ENCODE data around the gene HS1BP3.

HS1BP3 gene

DNA sequence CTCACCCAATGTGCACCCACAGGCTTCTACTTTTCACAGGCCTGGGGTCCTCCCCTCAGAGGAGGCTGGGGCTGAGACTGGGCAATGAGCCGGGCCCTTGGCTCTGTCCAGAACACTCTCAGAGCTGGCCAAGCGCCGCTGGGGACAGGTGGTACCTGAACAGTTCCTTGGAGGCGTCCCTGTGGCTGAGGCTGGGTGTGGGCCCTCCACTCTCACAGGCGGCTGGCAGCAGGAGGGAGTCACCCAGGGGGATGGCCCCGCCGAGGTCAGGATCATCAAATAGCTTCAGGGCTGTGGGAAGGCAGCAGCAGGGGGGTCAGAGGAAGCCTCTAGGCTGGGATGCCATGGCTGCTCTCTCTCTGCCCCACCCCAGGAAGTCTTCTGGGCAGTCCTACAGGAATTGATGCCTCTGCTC lies 27.1 kb downstream of the HS1BP3 start:
- Histone ChIP-seq H3K4me3 (ENCODE audit: low read depth in 1 of 2, low read length in 2 of 2) (no peak overlapping the region), H3K9me3 (ENCODE audit: control insufficient read depth in 1 of 2, low read length in 2 of 2) (no peaks in the 10 kb centered on the region), H3K27me3 (ENCODE audit: control insufficient read depth in 1 of 2, insufficient read depth in 2 of 2, low read length in 2 of 2) (no peaks in the 10 kb centered on the region), H3K4me1 (ENCODE audit: control insufficient read depth in 1 of 2, insufficient read depth in 2 of 2, low read length in 2 of 2) (peaks cover under 1 to 18% of the 10 kb centered on the region in 2 donors), H3K27ac (ENCODE audit: low read depth, low read length) (no peak overlapping the region), H3K36me3 (ENCODE audit: control insufficient read depth in 1 of 2, insufficient read depth in 2 of 2, low read length in 2 of 2) (peaks cover 2 to 36% of the 10 kb centered on the region in 2 donors), H3K9ac (ENCODE audit: low read depth in 1 of 2, low read length in 2 of 2) (no peak overlapping the region)

DNA sequence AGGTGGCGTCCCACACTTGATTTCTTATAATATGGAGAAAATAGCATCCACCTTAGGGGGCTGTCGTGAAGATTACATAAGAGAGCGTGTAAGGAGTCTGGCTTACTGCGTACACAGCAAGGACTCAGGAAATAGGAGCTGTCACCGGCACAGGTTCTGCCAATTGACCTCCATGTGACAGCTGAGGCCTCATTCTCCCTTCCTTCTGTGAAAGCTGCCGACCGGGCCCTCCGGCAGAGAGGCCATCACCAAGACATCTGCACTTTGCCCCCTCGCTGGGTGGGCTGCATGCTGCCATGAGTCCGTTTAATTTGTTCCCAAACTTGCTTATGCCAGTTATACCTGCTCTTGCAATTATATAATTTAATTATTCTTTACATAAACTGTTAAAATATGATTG lies 27.7 kb downstream of the HS1BP3 start:
- Histone ChIP-seq H3K27me3 (ENCODE audit: control insufficient read depth in 1 of 2, insufficient read depth in 2 of 2, low read length in 2 of 2) (no peaks in the 10 kb centered on the region), H3K27ac (ENCODE audit: low read depth, low read length) (no peak overlapping the region), H3K4me3 (ENCODE audit: low read depth in 1 of 2, low read length in 2 of 2) (no peak overlapping the region), H3K36me3 (ENCODE audit: control insufficient read depth in 1 of 2, insufficient read depth in 2 of 2, low read length in 2 of 2) (peaks cover 2 to 36% of the 10 kb centered on the region in 2 donors), H3K4me1 (ENCODE audit: control insufficient read depth in 1 of 2, insufficient read depth in 2 of 2, low read length in 2 of 2) (peaks cover 5 to 23% of the 10 kb centered on the region in 2 donors), H3K9me3 (ENCODE audit: control insufficient read depth in 1 of 2, low read length in 2 of 2) (no peaks in the 10 kb centered on the region), H3K9ac (ENCODE audit: low read depth in 1 of 2, low read length in 2 of 2) (no peak overlapping the region)

DNA sequence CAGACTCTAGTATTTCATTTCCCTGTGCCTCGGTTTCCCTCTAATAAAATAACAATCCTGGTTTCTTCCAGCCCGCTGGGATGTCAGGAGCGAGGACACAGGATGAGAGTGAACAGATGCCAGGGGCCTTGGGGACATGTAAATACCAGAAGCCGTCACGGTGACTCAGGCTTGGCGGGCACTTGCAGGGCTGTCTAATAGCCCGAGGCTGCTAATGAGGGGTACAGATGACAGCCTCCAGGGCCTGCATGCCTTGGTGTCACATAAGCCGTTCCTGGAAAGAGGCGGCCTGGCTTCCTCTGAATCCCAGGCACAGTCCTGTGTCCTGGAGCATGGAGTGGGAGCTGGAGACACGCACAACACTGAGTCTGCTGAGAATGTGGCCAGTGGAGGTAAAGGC lies 28.2 kb downstream of the HS1BP3 start:
- no peak overlapping the region for H3K9ac ChIP-seq (ENCODE audit: low read depth in 1 of 2, low read length in 2 of 2)
- no peak overlapping the region for H3K4me3 ChIP-seq (ENCODE audit: low read depth in 1 of 2, low read length in 2 of 2)
- H3K4me1 ChIP-seq (ENCODE audit: control insufficient read depth in 1 of 2, insufficient read depth in 2 of 2, low read length in 2 of 2) = peaks cover 10 to 23% of the 10 kb centered on the region in 2 donors
- H3K27ac ChIP-seq (ENCODE audit: low read depth, low read length) = no peak overlapping the region
- peaks cover 2 to 36% of the 10 kb centered on the region in 2 donors for H3K36me3 ChIP-seq (ENCODE audit: control insufficient read depth in 1 of 2, insufficient read depth in 2 of 2, low read length in 2 of 2)
- H3K27me3 ChIP-seq (ENCODE audit: control insufficient read depth in 1 of 2, insufficient read depth in 2 of 2, low read length in 2 of 2) = no peaks in the 10 kb centered on the region
- H3K9me3 ChIP-seq (ENCODE audit: control insufficient read depth in 1 of 2, low read length in 2 of 2) = no peaks in the 10 kb centered on the region

DNA sequence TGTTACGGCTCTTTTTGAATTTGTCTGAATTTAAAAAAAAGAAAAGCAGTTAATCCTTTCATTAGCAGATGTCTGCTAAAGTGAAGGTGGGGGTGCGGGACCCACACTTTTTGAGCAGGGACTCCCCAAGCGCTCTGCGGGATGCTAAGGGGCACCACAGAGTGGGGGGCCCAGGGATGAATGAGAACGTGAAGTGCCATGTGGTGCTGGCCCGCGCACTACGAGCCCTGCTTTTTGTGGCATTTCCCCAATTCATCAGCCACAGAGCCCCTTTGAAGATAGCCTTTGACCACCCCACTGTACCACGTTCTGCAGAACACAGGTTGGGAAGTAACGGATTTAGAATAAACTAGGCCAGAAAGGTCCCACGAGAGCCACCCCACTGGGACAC lies 28.6 kb downstream of the HS1BP3 start:
- H3K36me3 ChIP-seq (ENCODE audit: control insufficient read depth in 1 of 2, insufficient read depth in 2 of 2, low read length in 2 of 2) = peaks cover 2 to 36% of the 10 kb centered on the region in 2 donors
- H3K27me3 ChIP-seq (ENCODE audit: control insufficient read depth in 1 of 2, insufficient read depth in 2 of 2, low read length in 2 of 2) = no peaks in the 10 kb centered on the region
- H3K9me3 ChIP-seq (ENCODE audit: control insufficient read depth in 1 of 2, low read length in 2 of 2) = no peaks in the 10 kb centered on the region
- H3K27ac ChIP-seq (ENCODE audit: low read depth, low read length) = no peak overlapping the region
- no peak overlapping the region for H3K9ac ChIP-seq (ENCODE audit: low read depth in 1 of 2, low read length in 2 of 2)
- peaks cover 14 to 25% of the 10 kb centered on the region in 2 donors for H3K4me1 ChIP-seq (ENCODE audit: control insufficient read depth in 1 of 2, insufficient read depth in 2 of 2, low read length in 2 of 2)
- no peak overlapping the region for H3K4me3 ChIP-seq (ENCODE audit: low read depth in 1 of 2, low read length in 2 of 2)

DNA sequence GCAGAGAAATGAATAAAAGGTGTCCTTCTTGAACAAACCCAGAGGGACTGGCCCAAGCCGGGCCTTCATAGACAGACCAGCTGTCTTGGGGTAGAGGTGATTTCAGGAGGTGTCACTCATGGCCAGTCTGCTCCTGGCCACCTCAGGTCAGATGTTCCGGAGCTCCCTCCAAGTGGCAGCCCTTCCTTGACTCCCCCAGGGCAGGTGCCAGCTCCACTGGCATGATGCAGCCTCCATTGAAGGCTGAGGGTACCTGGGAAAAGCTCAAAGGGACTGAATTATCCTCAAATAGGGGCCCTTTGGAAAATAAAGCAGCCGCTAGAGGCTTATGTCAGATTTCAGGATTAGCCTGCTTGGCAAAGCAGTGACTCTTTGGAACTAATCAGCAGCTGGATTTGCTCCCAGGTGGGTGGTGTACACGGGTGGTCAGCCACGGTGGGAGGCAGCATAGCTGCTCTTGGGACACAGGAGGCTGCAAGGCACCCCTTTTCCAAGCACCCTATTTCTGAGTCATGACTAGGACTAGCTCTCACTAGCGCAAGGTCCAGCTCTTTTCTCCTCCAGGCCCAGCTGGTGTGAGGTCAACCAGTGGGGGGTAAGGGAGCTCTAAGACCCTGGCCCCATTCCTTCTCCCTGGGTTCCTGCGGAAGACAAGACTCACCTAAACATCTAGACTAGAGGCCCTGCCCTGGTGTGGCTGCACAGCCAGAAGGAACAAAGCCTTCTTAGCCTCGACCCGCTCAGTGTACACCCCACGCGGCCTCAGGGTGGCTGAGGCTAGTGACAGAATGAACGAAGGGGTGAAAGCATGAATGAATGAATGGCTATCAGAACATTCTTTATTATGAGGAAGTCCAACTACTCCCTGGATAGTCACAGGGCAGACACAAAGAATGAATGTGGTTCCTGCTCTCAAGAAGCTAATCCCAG lies 29.3 kb downstream of the HS1BP3 start:
- Histone ChIP-seq H3K27ac (ENCODE audit: low read depth, low read length) (no peak overlapping the region), H3K4me3 (ENCODE audit: low read depth in 1 of 2, low read length in 2 of 2) (no peak overlapping the region), H3K9ac (ENCODE audit: low read depth in 1 of 2, low read length in 2 of 2) (no peak overlapping the region), H3K27me3 (ENCODE audit: control insufficient read depth in 1 of 2, insufficient read depth in 2 of 2, low read length in 2 of 2) (no peaks in the 10 kb centered on the region), H3K4me1 (ENCODE audit: control insufficient read depth in 1 of 2, insufficient read depth in 2 of 2, low read length in 2 of 2) (peaks cover 21 to 31% of the 10 kb centered on the region in 2 donors), H3K36me3 (ENCODE audit: control insufficient read depth in 1 of 2, insufficient read depth in 2 of 2, low read length in 2 of 2) (peaks cover 2 to 36% of the 10 kb centered on the region in 2 donors), H3K9me3 (ENCODE audit: control insufficient read depth in 1 of 2, low read length in 2 of 2) (no peaks in the 10 kb centered on the region)

DNA sequence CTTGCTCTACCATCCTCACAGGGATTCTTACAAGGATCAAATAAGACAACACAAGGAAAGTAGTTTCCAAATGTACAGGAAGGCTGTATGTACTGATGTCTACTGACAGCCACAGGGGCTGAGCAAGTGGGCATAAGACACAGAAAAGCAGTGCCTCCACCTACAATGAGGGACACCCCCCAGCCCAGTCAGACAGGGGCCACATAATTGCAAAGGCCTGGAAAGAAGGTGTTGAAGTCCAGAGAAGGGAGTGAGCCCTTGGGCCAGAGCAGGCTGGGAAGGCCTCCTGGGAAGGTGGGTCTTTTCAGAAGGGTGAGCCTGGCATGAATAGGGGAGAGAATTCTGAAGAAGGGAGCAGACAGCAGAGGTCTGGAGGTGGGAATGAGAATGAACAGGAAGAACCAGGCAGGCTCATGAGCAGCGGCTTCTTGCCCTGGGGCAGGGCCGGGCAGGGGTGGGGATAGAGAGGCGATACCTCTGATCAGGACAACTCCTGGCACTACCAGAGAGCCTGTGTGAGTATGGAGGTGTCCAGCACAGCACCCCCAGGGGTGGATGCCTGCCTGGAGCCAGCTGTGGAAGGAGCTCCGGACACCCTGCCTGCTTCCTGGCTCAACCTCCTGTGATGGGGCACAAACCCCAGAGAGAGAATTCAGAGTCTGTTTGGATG lies 30.1 kb downstream of the HS1BP3 start:
- Histone ChIP-seq H3K4me3 (ENCODE audit: low read depth in 1 of 2, low read length in 2 of 2) (no peak overlapping the region), H3K27ac (ENCODE audit: low read depth, low read length) (no peak overlapping the region), H3K27me3 (ENCODE audit: control insufficient read depth in 1 of 2, insufficient read depth in 2 of 2, low read length in 2 of 2) (no peaks in the 10 kb centered on the region), H3K4me1 (ENCODE audit: control insufficient read depth in 1 of 2, insufficient read depth in 2 of 2, low read length in 2 of 2) (peaks cover 25 to 31% of the 10 kb centered on the region in 2 donors), H3K9ac (ENCODE audit: low read depth in 1 of 2, low read length in 2 of 2) (no peak overlapping the region), H3K36me3 (ENCODE audit: control insufficient read depth in 1 of 2, insufficient read depth in 2 of 2, low read length in 2 of 2) (peaks cover 2 to 31% of the 10 kb centered on the region in 2 donors), H3K9me3 (ENCODE audit: control insufficient read depth in 1 of 2, low read length in 2 of 2) (no peaks in the 10 kb centered on the region)

DNA sequence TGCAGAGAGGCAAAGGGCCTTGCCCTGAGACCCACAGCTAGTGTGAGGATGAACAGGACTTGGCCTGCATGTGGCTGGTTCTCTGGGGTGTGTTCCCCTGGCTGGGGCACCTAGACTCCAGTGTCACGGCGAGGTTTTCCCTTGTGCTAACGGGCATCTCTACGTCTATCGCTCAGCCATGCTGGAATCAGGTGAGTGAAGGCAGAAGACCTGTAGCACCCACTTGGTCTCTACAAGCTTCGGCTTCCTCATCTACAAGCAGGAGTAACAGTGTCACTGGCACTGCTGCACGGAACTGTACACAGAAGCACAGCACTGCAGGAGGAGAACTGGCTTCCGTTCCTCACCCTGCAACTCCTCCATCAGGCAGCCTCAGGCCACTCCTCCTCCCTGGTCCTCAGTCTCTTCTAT lies 30.6 kb downstream of the HS1BP3 start:
- H3K4me1 ChIP-seq (ENCODE audit: control insufficient read depth in 1 of 2, insufficient read depth in 2 of 2, low read length in 2 of 2) = peaks cover 26 to 31% of the 10 kb centered on the region in 2 donors
- no peak overlapping the region for H3K4me3 ChIP-seq (ENCODE audit: low read depth in 1 of 2, low read length in 2 of 2)
- peaks cover 2 to 31% of the 10 kb centered on the region in 2 donors for H3K36me3 ChIP-seq (ENCODE audit: control insufficient read depth in 1 of 2, insufficient read depth in 2 of 2, low read length in 2 of 2)

DNA sequence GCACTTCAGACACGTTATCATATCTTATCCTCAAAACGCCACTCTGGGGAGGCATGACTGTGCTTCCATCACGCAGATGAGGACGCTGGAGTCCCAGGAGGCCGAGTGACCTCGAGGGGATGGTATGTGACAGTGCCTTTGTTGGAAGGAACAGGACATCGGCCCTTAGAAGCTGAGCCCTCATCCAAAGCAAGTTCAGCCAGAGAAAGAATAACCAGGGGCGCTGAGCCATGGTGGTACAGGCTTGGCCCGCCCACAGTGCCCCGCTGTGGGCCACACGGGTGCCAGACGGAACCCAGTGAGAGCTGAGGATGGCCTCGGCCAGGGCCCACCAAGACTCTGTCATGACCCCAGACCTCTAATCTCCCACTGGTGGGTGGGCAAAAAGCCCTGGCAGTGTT lies 31.3 kb downstream of the HS1BP3 start:
- peaks cover 33 to 35% of the 10 kb centered on the region in 2 donors for H3K4me1 ChIP-seq (ENCODE audit: control insufficient read depth in 1 of 2, insufficient read depth in 2 of 2, low read length in 2 of 2)
- H3K4me3 ChIP-seq (ENCODE audit: low read depth in 1 of 2, low read length in 2 of 2) = no peak overlapping the region
- H3K36me3 ChIP-seq (ENCODE audit: control insufficient read depth in 1 of 2, insufficient read depth in 2 of 2, low read length in 2 of 2) = peaks cover 2 to 31% of the 10 kb centered on the region in 2 donors
- H3K27me3 ChIP-seq (ENCODE audit: control insufficient read depth in 1 of 2, insufficient read depth in 2 of 2, low read length in 2 of 2) = no peaks in the 10 kb centered on the region
- no peaks in the 10 kb centered on the region for H3K9me3 ChIP-seq (ENCODE audit: control insufficient read depth in 1 of 2, low read length in 2 of 2)
- peak overlapping the region; percentile 83 for H3K27ac ChIP-seq (ENCODE audit: low read depth, low read length)
- no peak overlapping the region for H3K9ac ChIP-seq (ENCODE audit: low read depth in 1 of 2, low read length in 2 of 2)

More for the DNA sequence above, 30.6 kb downstream of the HS1BP3 start:
- Histone ChIP-seq H3K27ac (ENCODE audit: low read depth, low read length) (no peak overlapping the region), H3K9ac (ENCODE audit: low read depth in 1 of 2, low read length in 2 of 2) (no peak overlapping the region), H3K27me3 (ENCODE audit: control insufficient read depth in 1 of 2, insufficient read depth in 2 of 2, low read length in 2 of 2) (no peaks in the 10 kb centered on the region), H3K9me3 (ENCODE audit: control insufficient read depth in 1 of 2, low read length in 2 of 2) (no peaks in the 10 kb centered on the region)

DNA sequence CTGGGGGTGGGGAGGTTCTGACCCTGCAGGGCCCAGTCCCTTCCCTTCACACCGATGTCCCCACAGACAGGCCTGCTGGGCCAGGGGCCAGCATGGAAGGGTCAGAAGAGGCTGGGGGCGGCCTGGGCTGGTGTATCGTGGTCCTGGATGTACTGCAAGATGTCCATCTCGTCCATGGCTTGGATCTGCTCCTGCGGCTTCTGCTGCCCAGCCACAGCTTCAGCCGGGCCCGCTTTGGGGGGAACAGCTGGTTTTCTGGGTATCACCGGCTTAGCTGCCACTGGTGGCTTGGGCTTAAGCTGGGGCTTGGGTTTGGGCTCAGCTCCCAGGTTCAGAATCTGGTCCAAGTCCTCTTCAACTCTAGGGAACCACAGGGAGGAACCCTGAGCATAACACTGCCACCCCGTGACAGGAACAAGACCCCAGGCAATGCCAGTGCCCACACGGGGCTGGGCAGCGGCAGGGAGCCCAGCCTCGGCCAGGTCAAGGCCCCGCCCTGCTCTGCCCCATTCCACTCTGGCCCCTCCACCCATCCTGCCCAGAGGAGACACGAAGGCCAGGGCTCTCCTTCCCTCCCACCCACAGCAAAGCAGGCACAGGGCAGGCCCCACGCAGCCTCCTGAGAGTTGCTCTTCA lies 31.9 kb downstream of the HS1BP3 start:
- H3K4me1 ChIP-seq (ENCODE audit: control insufficient read depth in 1 of 2, insufficient read depth in 2 of 2, low read length in 2 of 2) = peaks cover 39 to 42% of the 10 kb centered on the region in 2 donors
- H3K27me3 ChIP-seq (ENCODE audit: control insufficient read depth in 1 of 2, insufficient read depth in 2 of 2, low read length in 2 of 2) = no peaks in the 10 kb centered on the region
- H3K9ac ChIP-seq (ENCODE audit: low read depth in 1 of 2, low read length in 2 of 2) = peak overlapping the region in 1 of 2 donors; percentile 54
- peaks cover 2 to 26% of the 10 kb centered on the region in 2 donors for H3K36me3 ChIP-seq (ENCODE audit: control insufficient read depth in 1 of 2, insufficient read depth in 2 of 2, low read length in 2 of 2)
- no peaks in the 10 kb centered on the region for H3K9me3 ChIP-seq (ENCODE audit: control insufficient read depth in 1 of 2, low read length in 2 of 2)
- H3K27ac ChIP-seq (ENCODE audit: low read depth, low read length) = peak overlapping the region; percentile 83
- H3K4me3 ChIP-seq (ENCODE audit: low read depth in 1 of 2, low read length in 2 of 2) = no peak overlapping the region

All from duodenal mucosa (tissue), 2 donors.